ENCODE measurements around the gene COL16A1.
A peak's percentile ranks its signal among the peaks of the same experiment; 100 is the strongest.

GRCh38 chr1:31714442-31715086 is 10.7 kb upstream of the COL16A1 start:
- TF ChIP-seq, protein P1, sequence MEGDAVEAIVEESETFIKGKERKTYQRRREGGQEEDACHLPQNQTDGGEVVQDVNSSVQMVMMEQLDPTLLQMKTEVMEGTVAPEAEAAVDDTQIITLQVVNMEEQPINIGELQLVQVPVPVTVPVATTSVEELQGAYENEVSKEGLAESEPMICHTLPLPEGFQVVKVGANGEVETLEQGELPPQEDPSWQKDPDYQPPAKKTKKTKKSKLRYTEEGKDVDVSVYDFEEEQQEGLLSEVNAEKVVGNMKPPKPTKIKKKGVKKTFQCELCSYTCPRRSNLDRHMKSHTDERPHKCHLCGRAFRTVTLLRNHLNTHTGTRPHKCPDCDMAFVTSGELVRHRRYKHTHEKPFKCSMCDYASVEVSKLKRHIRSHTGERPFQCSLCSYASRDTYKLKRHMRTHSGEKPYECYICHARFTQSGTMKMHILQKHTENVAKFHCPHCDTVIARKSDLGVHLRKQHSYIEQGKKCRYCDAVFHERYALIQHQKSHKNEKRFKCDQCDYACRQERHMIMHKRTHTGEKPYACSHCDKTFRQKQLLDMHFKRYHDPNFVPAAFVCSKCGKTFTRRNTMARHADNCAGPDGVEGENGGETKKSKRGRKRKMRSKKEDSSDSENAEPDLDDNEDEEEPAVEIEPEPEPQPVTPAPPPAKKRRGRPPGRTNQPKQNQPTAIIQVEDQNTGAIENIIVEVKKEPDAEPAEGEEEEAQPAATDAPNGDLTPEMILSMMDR (IDR thresholded peaks at IDR 0.05): peak in 4 of 6 experiments; percentile 10 to 22 (median 15)
- no peak for TF ChIP-seq EP300 (IDR thresholded peaks at IDR 0.05)
- TF ChIP-seq POLR2AphosphoS5 (IDR thresholded peaks at IDR 0.05): no peak
- peak in 1 of 4 donors; percentile 0 for TF ChIP-seq POLR2A (IDR thresholded peaks at IDR 0.05)
